Central memory CD4-positive, alpha-beta T cell (primary cell): ENCODE results near the gene SEMA5B.

ENCODE experiments used
- DNase-seq: peaks from one replicate; pipeline ENCODE4 v3.0.0; 2022

SEMA5B gene

GRCh38 chr3:122991236-122991985 lies 36.2 kb downstream of the SEMA5B start:
- no peak for DNase-seq

DNA sequence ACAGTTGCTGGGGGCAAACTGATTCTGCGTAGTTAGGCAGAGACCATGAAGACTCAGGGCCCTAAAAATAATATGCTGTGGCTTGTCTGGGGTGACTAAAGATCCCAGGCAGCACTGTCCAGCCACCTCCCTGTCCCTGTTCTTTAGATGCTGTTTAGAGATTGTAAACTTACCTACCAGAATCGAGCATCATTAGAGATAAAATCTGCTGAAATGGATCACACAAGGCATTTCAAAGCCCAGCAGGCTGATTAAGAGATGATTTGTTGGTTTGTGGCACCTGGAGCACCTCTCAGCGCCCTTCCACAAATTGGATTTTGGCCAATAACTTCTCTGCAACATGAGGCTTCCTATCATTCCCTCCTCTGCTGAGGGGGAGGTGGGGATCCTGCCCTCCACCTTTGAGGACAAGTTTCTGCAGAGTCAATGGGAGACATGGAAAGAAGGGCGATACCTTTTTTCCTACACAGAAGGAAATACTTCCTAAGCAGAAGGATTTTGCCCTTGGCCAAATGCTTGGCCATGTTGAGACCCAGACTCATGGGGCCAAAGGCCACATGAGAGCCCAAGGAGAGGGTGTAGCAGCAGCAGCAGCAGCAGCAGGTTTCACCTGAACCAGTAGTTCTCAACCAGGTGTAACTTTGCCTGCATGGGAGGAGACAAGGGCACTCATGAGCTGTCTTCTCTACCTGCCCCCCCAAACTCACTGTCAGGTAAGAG lies 37.5 kb downstream of the SEMA5B start:
- DNase-seq: no peak

DNA sequence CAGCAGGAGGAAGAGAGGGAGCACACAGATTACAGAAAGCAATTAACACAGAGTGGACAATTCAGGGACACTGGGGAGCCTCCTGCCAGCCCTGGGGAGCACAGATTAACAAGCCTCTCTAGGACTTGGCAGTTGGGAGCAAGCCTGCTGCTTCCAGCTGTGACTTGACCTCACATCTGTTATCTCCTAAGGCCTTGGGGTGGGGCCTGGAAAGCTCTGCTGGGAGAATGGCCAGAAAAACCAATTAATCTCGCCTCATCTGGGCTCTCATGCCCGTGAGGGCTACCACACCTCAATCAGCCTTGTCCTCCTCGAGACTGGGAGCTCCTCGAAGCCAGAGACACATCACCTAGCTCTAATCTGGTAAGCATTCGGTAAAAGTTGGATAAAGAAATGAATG lies 39.1 kb downstream of the SEMA5B start:
- no peak for DNase-seq

GRCh38 chr3:122987736-122988319 lies 39.7 kb downstream of the SEMA5B start:
- DNase-seq: no peak

GRCh38 chr3:122987231-122987630 lies 40.3 kb downstream of the SEMA5B start:
- no peak for DNase-seq

DNA sequence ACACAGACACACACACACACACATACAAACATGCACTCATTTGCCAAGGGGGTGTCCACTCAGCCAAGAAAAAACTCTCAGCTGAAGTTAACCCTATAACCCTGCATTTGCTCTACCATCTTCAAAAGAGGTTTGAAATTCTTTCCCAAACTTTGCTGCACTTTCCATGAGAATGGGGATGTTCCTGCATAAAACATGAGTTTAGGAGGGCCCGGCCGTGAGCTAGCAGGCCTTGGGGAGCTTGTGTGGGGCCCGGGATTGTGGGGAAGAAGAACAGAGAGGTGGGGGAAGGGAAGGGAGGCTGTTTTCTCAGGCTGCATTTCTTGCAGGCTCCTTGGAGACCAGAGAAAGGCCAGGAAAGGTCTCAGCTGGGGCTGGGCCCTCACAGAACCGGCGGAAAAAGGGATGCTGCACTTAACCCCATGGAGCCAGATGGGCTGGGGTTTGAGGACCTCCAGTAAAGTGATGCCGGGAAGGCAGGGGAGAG lies 40.8 kb downstream of the SEMA5B start:
- no peak for DNase-seq

- no peak for DNase-seq
Observed at GRCh38 chr3:122985539-122985938, 42.0 kb downstream of the SEMA5B start.

GRCh38 chr3:122984650-122985049 lies 42.9 kb downstream of the SEMA5B start:
- DNase-seq: no peak

GRCh38 chr3:122984007-122984406 lies 43.6 kb downstream of the SEMA5B start:
- no peak for DNase-seq

- no peak for DNase-seq
Observed at GRCh38 chr3:122982216-122983185, 45.1 kb downstream of the SEMA5B start.

- no peak for DNase-seq
Observed at GRCh38 chr3:122979211-122979610, 48.4 kb downstream of the SEMA5B start.

GRCh38 chr3:122978569-122978968 lies 49.0 kb downstream of the SEMA5B start:
- DNase-seq: no peak

DNA sequence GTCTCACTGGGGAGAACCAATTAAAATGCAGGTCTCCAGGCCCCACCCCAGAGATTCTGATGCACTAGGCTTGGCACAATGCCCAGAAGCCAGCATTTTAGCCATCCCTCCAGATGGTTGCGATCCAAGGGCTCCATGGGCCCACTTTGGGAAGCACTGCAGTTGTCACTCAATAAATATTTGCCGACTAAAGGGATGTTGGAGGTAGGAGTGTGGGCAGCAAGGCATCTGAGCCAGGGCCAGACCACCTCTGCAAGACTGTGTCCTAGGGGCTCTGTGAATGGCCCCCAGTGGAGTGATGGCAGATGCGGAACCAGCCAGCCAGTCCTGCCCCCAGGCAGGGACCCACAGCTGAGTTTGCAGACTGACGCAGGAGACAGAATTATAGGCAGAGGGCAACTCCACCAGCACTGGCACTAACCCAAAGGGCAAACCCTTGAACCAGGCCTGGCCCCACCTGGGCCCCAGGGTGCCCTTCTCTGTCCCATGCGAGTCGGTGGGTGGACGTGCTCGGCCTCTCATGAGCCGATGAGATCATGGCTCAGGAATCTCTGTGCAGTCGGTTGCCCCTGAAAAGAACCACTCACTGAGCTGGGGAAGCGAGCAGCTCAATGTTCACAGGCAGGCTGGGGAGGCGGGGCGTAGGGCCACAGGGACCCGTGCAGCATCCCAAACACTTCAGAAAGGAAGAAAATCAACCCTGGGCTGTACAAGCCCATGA lies 49.7 kb downstream of the SEMA5B start:
- no peak for DNase-seq

GRCh38 chr3:122975924-122976293 lies 51.7 kb downstream of the SEMA5B start:
- DNase-seq: no peak

DNA sequence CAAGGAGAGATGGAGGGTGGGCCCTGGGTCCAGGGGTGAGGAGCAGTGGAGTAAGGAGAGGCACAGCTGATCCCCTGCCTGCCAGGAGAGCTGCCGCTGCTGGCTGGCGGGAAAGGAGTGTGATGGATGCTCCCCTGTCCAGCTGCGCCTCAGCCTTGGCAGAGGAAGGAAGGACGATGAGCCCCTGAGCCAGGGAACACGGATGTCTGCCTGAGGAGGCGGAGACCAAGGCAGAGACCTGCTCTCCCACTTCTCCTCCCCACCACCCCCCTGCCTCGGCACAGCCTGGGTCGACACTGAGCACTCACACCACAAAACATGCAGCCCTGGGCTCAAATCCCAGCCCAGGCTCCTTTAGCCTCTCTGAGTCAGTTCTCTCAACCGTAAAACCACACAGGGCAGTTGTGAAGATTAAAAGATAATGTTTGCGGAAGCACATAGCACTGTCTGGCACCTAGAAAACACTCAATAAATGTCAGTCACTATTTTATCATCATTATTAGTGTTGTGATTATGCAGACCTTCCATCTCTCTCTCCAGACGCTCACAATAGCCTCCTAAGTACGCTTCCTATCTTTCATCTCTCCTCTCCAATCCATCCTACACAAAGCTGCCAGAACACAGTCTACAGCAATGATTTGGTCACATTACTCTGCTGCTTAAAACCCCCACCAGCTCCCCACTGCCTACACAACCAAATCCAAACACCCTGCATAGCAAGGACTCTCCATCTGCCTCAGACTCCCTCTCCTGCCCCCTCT lies 52.2 kb downstream of the SEMA5B start:
- no peak for DNase-seq

DNA sequence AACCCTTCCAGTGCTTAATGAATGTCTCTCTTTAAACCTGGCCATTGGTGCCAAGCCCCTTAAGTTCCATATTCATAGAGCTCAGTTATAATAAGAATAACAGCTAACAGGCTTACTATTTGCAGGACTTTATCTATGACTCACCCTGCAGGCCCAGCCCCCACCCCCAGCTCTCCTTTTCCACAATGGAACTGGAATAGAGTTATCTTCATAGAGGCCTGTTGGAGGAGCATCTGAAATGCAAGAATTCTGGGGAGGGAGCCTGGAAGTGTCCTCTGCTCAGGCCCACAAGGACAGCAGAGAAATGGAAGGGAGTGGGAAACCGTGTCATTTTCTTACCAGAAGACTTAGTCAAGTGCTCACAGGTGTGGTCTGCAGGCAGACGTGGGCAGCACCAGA lies 52.8 kb downstream of the SEMA5B start:
- DNase-seq: no peak

DNA sequence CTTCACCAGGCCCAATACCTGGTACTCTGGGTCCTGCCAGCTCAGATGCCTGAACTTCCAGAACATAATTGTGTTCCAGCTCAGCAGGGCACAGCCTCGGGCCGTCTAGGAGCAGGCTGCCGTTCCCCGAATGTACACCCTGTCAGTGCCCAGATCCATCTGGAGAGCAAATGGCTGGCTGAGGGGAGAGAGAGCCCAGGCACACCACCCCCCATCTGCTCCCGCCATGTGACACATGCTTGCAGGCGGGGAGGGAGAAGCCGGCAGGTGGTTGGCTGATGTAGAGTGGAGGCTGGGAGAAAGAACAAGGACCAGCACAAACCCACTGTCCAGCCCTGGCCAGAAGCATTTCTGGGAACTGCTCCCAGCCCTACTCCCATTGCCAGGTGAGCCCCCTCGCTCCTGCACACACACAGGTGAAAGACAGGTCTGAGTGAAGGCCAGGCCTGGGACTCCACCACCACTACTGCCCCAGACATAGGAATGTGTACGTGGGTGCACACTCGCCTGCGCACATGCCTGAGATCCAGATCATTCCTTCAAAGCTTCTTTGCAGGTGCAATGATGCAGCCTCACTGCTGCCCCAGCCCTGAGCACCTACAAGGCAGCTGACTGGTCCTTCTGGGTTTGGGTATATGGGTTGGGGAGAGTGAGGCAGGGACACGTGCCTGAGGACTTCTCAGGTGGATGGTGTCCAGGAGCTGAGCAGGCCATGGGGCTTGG lies 53.5 kb downstream of the SEMA5B start:
- DNase-seq: no peak

DNA sequence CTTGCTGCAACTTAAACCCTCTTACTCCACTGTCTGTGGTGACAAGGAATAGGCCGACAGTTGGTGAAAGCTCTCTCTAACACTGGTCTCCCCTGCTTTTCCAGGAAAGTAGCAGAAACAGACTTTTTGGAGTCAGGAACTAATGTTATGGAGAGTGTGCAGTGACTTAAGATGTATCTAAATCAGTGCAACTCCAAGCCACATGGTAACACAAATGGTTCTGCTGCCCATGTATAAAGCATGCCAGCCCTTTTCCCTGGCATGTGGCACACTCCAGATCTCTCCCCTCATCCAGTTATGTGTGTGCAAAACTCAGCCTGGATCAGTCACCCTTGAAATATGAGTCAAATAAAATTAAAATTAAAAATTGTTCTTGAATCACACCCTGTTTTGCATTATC lies 55.4 kb downstream of the SEMA5B start:
- no peak for DNase-seq

- DNase-seq: no peak
Observed at GRCh38 chr3:122969585-122970469, 57.7 kb downstream of the SEMA5B start.

DNA sequence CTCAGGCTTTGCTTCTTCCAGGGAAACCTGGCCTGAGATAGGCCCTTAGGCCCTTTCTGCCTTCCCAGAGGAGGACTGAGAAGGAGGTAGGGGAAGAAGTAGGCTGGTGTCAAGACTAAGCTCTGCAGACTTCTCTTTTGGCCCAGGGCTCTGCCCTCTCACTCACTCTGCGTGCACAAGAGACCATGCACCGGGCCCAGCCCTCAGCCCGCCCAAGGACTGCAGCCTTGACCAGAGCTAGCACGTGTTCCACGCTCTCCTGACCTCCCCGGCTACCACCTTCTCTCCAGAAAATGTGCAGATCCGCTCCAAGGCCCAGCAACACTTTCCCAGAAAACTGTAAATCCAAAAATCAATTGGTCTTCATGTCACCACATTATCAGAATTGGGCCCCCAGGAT lies 59.8 kb downstream of the SEMA5B start:
- no peak for DNase-seq
